K562 (cell line): ENCODE results near the gene TAF10. TPM values are rescaled to one million over a fixed set of nuclear protein-coding genes. Genes with fewer than 3 reads are reported as not detected.
A peak's percentile ranks its signal among the peaks of the same experiment; 100 is the strongest.

ENCODE experiments used
- DEAF1 ChIP-seq: fragments of 450-650 bp; formaldehyde crosslinking; IDR thresholded peaks from 2 replicates; pipeline ENCODE4 v1.4.0; 2020; ENCODE audit warnings: mild to moderate bottlenecking, moderate library complexity
- EGR1 ChIP-seq: fragments of 450-650 bp; conservative IDR thresholded peaks from 2 replicates; pipeline ENCODE4 v1.6.1; 2017; ENCODE audit warnings: mild to moderate bottlenecking
- EP300 ChIP-seq: IDR thresholded peaks from 2 replicates; pipeline ENCODE4 v1.6.1; 2012; ENCODE audit warnings: low read length, improper control_type of control experiment
- JUN ChIP-seq, 2 experiments: sonication (generic) in 1 of 2; formaldehyde crosslinking in 1 of 2; IDR thresholded peaks; 2 replicates each; pipeline versions ENCODE4 v1.6.1 to v1.8.0; 2012 to 2022; ENCODE audit warnings: borderline replicate concordance in 2 of 2, mild to moderate bottlenecking in 2 of 2, improper control_type of control experiment in 1 of 2, low read depth in 1 of 2, low read length in 1 of 2, missing genetic modification reagents in 1 of 2
- MCM5 ChIP-seq: fragments of 450-650 bp; IDR thresholded peaks from 2 replicates; pipeline ENCODE4 v1.6.1; 2016; ENCODE audit warnings: low read depth
- MCM7 ChIP-seq, 2 experiments: fragments of 450-650 bp; IDR thresholded peaks; 2 replicates each; pipeline ENCODE4 v1.6.1; 2016 to 2018
- NFE2 ChIP-seq: IDR thresholded peaks from 2 replicates; pipeline ENCODE4 v1.6.1; 2014; ENCODE audit warnings: antibody characterized with exemption, low read depth
- NFIC ChIP-seq: fragments of 450-650 bp; IDR thresholded peaks from 2 replicates; pipeline ENCODE4 v1.6.1; 2017; ENCODE audit warnings: mild to moderate bottlenecking, inconsistent platforms
- SMARCA4 ChIP-seq: fragments of 450-650 bp; IDR thresholded peaks from 2 replicates; pipeline ENCODE4 v1.6.1; 2016
- TAF7 ChIP-seq: fragments of 450-650 bp; IDR thresholded peaks from 2 replicates; pipeline ENCODE4 v1.6.1; 2016; ENCODE audit warnings: missing genetic modification characterization, missing compliant biosample characterization
- ZBTB40 ChIP-seq, 2 experiments: fragments of 450-650 bp in 1 of 2; sonication (generic) in 1 of 2; formaldehyde crosslinking in 1 of 2; IDR thresholded peaks; 2 replicates each; pipeline versions ENCODE4 v1.7.1 to v1.9.0; 2016 to 2022; ENCODE audit warnings: inconsistent platforms in 1 of 2, mild to moderate bottlenecking in 1 of 2, missing genetic modification reagents in 1 of 2
- ZBTB5 ChIP-seq: fragments of 450-650 bp; IDR thresholded peaks from 2 replicates; pipeline ENCODE4 v1.6.1; 2017; ENCODE audit warnings: antibody characterized with exemption
- polyA plus RNA-seq, 8 experiments: library from polyadenylated mRNA; depleted of rRNA in 4 of 8; stranded (reverse) in 5 of 8; unstranded in 3 of 8; fragments of >200 nt; fragmentation: Nextera tagmentation in 2 of 8; fragmentation: Illumina TruSeq in 1 of 8; extraction: Ambion mirVana in 2 of 8; extraction: Trizol in 1 of 8; gene quantifications; 2 replicates each; pipeline versions ENCODE4 v1.2.1 to v1.2.3, GENCODE V29; 2011 to 2014; ENCODE audit warnings: inconsistent platforms in 1 of 8, missing spikeins in 1 of 8
- total RNA-seq, 7 experiments: library from RNA; depleted of rRNA in 6 of 7; stranded (reverse); fragments of >200 nt in 6 of 7; fragmentation: Illumina TruSeq in 2 of 7; extraction: Trizol in 2 of 7; gene quantifications; 2 replicates each; pipeline versions ENCODE4 v1.2.1 to v1.2.3, GENCODE V29; 2011 to 2021; ENCODE audit warnings: low replicate concordance in 1 of 7

TAF10 gene
- total and polyA plus RNA-seq, 9 of the 15 experiments (the other 6 are each of a cell fraction or from before 2014, with no cell fraction given) = 19.5 to 197 (median 121) TPM

GRCh38 chr11:6618117-6619003 lies 6.3 kb upstream of the TAF10 start (continued):
- TF ChIP-seq ZBTB5 (no peak), MCM5 (no peak), MCM7 (IDR thresholded peaks at IDR 0.05) (no peak), ZBTB40 (IDR thresholded peaks at IDR 0.05) (no peak), ZBTB40 (CRISPR knock-in tag; IDR thresholded peaks at IDR 0.05) (no peak), JUN (IDR thresholded peaks at IDR 0.05; ENCODE audit: borderline replicate concordance, low read depth, low read length) (peak; percentile 87), JUN (CRISPR knock-in tag; IDR thresholded peaks at IDR 0.05; ENCODE audit: borderline replicate concordance) (no peak), NFIC (peak; percentile 95), SMARCA4 (peak; percentile 72), NFE2 (no peak), TAF7 (no peak), EP300 (peak; percentile 42; the same call in 1 of the 2 replicates), DEAF1 (CRISPR knock-in tag) (peak; percentile 49; the same call in 1 of the 2 replicates), EGR1 (peak; percentile 42; the same call in 1 of the 2 replicates)
